Stimulated activated CD4-positive, alpha-beta T cell treated with anti-CD3 and anti-CD28 coated beads, Interleukin-12 subunit alpha, Interleukin-12 subunit beta, amount 100 ng/mL, for 24 hours (primary cell): ENCODE results near the gene VSTM1.
"Not testable (repeated sequence)": the region's sequence is repeated elsewhere in the genome, so short reads cannot be mapped to it uniquely, and the experiment has no call there.

Source experiments
- DNase-seq, 2 experiments: peaks; one replicate each; pipeline ENCODE4 v3.0.0-alpha.2; 2020; ENCODE audit warnings: low read depth in 2 of 2

VSTM1 gene

GRCh38 chr19:54073829-54074228, 10.1 kb upstream of the VSTM1 start:
- DNase-seq, result no peak

- DNase-seq, result no peak
Observed at GRCh38 chr19:54069470-54069869, 5.8 kb upstream of the VSTM1 start.

- no peak for DNase-seq
Observed at GRCh38 chr19:54062643-54063042, 1.1 kb downstream of the VSTM1 start.

GRCh38 chr19:54047616-54048015, 16.1 kb downstream of the VSTM1 start:
- DNase-seq, result no peak

- no peak for DNase-seq
Observed at GRCh38 chr19:54045771-54046170, 17.9 kb downstream of the VSTM1 start.

GRCh38 chr19:54042989-54043388, 20.7 kb downstream of the VSTM1 start:
- DNase-seq, result no peak

- no peak for DNase-seq
Observed at GRCh38 chr19:54041969-54042606, 21.6 kb downstream of the VSTM1 start.

- DNase-seq, result no peak
Observed at GRCh38 chr19:54040003-54040402, 23.7 kb downstream of the VSTM1 start.

GRCh38 chr19:54036542-54036941, 27.2 kb downstream of the VSTM1 start:
- DNase-seq, result not testable (repeated sequence)

GRCh38 chr19:54035215-54036178, 28.2 kb downstream of the VSTM1 start:
- DNase-seq, result no peak

- DNase-seq, result no peak
Observed at GRCh38 chr19:54030895-54031586, 32.7 kb downstream of the VSTM1 start.

- peak; percentile 9 to 52 for DNase-seq
Observed at GRCh38 chr19:54029930-54030490, 33.7 kb downstream of the VSTM1 start.

- DNase-seq, result no peak
Observed at GRCh38 chr19:54029301-54029700, 34.4 kb downstream of the VSTM1 start.

- no peak for DNase-seq
Observed at GRCh38 chr19:54026656-54027055, 37.0 kb downstream of the VSTM1 start.

- DNase-seq, result no peak
Observed at GRCh38 chr19:54024660-54025059, 39.0 kb downstream of the VSTM1 start.

- DNase-seq, result no peak
Observed at GRCh38 chr19:54023191-54023590, 40.5 kb downstream of the VSTM1 start.

- no peak for DNase-seq
Observed at GRCh38 chr19:54021932-54022331, 41.8 kb downstream of the VSTM1 start.

GRCh38 chr19:54021363-54021762, 42.3 kb downstream of the VSTM1 start:
- DNase-seq, result no peak

- DNase-seq, result no peak
Observed at GRCh38 chr19:54017261-54017660, 46.4 kb downstream of the VSTM1 start.

- no peak for DNase-seq
Observed at GRCh38 chr19:54014920-54015560, 48.7 kb downstream of the VSTM1 start.

- DNase-seq, result no peak
Observed at GRCh38 chr19:54013866-54014265, 49.8 kb downstream of the VSTM1 start.
